ENCODE measurements around the gene METTL22.
"Not testable (repeated sequence)": the region's sequence is repeated elsewhere in the genome, so short reads cannot be mapped to it uniquely, and the experiment has no call there.

METTL22 gene

DNA sequence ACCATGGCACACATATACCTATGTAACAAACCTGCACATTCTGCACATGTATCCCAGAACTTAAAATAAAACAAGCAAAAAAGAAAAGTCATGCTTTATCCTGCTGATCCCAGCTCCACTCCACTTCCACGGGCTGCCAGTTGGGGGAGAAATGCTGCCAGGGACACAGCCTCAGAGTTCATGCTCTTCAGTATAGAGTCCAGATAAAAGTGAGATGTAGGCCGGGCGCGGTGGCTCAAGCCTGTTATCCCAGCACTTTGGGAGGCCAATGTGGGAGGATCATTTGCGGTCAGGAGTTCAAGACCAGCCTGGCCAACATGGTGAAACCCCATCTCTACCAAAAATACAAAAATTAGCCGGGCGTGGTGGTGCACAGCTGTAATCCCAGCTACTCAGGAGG lies 30.5 kb downstream of the METTL22 start:
- DNase-seq (ENCODE audit: insufficient read length, low spot score), result not testable (repeated sequence)

DNA sequence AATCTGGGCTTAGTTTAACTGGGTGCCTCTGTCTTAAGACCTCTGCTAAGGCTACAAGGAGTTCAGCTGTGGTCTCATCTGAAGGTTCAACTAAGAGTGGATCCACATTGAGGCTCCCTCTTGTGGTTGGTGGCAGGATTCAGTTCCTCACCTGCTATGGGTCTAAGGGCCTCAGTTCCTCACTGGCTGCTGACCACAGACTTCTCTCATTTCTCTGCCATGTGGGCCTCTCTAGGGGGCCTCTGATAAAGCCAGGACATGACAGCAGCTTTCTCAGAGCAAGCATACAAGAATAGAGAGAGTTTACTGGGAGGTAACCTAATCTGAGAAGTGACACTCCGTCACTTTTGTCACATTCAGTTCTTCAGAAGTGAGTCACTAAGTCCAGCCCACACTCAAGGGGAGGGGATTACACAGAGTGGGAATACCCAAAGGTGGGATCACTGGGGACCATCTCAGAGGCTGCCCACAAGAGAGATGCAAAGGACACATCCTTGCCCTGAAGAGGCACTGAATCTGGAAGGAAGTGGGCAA lies 33.8 kb downstream of the METTL22 start:
- FAIRE-seq (no peak), DNase-seq (ENCODE audit: insufficient read length, low spot score) (no peak)
- TF ChIP-seq, protein P1, sequence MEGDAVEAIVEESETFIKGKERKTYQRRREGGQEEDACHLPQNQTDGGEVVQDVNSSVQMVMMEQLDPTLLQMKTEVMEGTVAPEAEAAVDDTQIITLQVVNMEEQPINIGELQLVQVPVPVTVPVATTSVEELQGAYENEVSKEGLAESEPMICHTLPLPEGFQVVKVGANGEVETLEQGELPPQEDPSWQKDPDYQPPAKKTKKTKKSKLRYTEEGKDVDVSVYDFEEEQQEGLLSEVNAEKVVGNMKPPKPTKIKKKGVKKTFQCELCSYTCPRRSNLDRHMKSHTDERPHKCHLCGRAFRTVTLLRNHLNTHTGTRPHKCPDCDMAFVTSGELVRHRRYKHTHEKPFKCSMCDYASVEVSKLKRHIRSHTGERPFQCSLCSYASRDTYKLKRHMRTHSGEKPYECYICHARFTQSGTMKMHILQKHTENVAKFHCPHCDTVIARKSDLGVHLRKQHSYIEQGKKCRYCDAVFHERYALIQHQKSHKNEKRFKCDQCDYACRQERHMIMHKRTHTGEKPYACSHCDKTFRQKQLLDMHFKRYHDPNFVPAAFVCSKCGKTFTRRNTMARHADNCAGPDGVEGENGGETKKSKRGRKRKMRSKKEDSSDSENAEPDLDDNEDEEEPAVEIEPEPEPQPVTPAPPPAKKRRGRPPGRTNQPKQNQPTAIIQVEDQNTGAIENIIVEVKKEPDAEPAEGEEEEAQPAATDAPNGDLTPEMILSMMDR (IDR thresholded peaks at IDR 0.05; ENCODE audit: insufficient read depth, missing control alignments), result peak; percentile 48

More for the DNA sequence above, 30.5 kb downstream of the METTL22 start:
- TF ChIP-seq, protein P1 (IDR thresholded peaks at IDR 0.05; ENCODE audit: insufficient read depth, missing control alignments), result peak; percentile 23
- not testable (repeated sequence) for FAIRE-seq

DNA sequence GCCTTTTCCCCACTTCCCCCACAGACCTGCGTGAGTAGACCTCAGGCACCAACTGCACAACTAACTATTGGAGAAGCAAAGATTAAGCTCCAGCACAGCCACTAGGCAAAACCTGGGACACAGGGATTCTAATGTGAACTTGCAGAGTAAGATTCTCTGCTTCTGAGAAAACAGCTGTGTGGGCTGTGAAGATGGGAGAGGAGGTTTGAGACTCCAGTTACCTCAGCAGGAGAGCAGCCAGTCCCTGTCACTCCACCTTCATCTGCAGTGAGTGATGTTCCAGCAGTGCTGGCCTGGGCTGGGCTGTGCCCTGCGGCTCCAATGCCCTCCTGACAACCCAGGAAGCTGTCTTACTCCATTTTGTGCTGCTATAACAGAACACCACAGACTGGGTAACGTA lies 34.9 kb downstream of the METTL22 start:
- FAIRE-seq (no peak), DNase-seq (ENCODE audit: insufficient read length, low spot score) (no peak)
- TF ChIP-seq, protein P1 (IDR thresholded peaks at IDR 0.05; ENCODE audit: insufficient read depth, missing control alignments), result no peak

DNA sequence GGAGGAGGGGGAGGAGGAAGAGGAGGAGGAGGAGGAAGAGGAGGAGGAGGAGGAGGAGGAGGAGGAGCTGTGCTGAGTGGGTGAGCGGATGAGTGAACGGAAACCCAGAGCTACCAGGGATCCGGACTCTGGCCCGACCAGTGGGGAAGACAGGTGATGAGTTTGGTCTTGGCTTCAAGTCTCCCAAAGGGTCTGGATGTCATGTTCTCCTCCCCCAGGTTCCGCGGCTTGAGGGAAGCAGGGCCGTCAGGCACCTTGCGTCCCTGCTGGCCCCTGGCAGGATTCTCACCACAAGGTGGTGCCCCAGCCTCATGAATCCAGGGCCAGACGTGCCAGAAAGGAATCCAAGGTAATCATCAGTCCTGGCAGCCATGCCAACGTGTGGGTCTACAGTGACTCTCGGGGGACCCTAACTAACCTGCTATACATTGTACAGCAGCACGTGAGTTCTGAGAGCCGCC lies 39.4 kb downstream of the METTL22 start:
- TF ChIP-seq, protein P1 (IDR thresholded peaks at IDR 0.05; ENCODE audit: insufficient read depth, missing control alignments), result peak; percentile 88
- DNase-seq (ENCODE audit: insufficient read length, low spot score) (peak; percentile 30), FAIRE-seq (no peak)

DNA sequence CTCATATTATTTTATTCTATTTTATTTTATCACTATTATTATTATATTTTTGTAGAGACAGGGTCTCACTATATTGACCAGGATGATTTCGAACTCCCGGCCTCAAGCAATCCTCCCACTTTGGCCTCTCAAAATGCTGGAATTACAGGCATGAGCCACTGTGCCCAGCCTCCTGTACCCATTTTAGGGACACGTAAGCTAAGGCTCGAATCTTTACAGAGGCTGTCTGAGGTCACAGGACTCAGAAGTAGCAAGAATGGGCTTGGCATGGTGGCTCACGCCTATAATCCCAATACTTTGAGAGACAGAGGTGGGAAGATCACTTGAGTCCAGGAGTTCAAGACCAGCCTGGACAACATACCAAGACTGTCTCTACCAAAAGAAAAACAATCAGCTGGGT lies 40.2 kb downstream of the METTL22 start:
- TF ChIP-seq, protein P1 (IDR thresholded peaks at IDR 0.05; ENCODE audit: insufficient read depth, missing control alignments), result no peak
- no peak for FAIRE-seq
- no peak for DNase-seq (ENCODE audit: insufficient read length, low spot score)

DNA sequence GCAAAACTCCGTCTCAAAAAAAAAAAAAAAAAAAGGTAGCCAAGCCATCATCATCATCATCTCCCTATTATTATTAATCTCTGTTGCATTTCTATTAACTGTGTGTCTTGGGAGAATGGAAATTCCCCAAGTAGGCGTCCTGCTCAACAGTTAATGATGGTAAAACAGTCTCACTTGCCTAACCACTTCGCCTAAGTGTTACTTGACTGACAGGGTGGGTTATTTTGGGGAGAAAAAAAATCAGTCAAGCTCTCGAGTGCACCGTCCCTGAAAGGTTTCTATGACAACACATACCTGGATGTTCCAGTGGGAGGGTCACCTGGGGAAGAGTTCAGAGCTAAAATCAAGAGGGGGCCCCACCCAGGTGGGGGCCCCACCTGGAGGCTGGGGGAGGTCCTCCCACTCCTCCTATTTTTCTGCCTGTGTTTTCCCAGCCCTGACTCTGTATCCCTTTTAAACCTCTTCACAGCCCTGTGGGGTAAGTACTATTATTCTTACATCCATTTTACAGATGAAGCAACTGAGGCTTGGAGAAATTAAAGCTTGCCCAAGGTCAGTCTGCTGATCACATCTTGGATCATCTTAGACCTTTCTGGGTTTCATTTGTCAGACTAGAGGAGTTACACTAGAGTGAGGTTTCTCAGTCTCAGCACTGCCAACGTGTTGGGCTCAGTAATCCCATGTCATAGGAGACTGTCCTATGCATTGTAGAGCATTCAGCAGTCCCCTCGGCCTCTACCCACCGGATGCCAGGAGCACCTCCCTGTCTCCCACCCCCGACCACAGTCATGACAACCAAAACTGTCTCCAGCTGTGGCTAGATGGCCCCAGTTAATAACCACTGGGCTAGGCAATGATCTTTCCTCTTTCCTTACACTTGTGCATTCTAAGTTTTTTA lies 41.9 kb downstream of the METTL22 start:
- DNase-seq (ENCODE audit: insufficient read length, low spot score) (no peak), FAIRE-seq (no peak)
- TF ChIP-seq, protein P1 (IDR thresholded peaks at IDR 0.05; ENCODE audit: insufficient read depth, missing control alignments), result no peak

DNA sequence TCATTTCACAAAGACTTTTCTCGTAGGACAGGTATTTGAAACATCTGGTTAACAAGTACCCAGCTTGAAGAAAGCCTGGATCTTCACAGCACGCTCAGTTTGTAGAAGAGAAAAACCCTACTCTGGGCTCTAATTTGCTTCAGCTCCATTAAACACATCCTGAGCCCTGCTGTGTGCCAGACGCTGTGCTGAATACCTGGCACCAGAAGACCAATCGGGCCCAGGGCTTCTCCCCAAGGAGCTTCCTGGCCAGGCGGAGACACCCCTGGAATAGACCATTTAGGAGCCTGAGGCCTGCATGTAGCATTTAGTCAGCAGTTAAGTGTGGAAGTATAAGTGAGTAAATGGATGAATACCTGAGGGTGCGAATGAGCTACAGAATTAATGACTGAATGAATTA lies 44.0 kb downstream of the METTL22 start:
- no peak for FAIRE-seq
- TF ChIP-seq, protein P1 (IDR thresholded peaks at IDR 0.05; ENCODE audit: insufficient read depth, missing control alignments), result no peak

More for the DNA sequence above, 44.0 kb downstream of the METTL22 start:
- no peak for DNase-seq (ENCODE audit: insufficient read length, low spot score)

Measured in D721Med (cell line).